ENCODE measurements around the gene TLR8. TPM values are rescaled to one million over a fixed set of nuclear protein-coding genes. Genes with fewer than 3 reads are reported as not detected.

TLR8 gene
- total RNA-seq, 1 donor from 2014 or later = not detected

- no peak within 1 kb of the TSS for H3K27ac ChIP-seq (ENCODE audit: low read depth, low read length)
- H3K9me3 Mint-ChIP-seq (ENCODE audit: unreplicated experiment) = no peaks in the 10 kb centered on the region
Measured at GRCh38 chrX:12866451-12867377, 39.7 kb upstream of the TLR8 start, which contains the start of gene TLR7. Gene TLR7 (plus strand): TSS chrX:12867072. CDS start chrX:12867579, 507 bp downstream.

DNA sequence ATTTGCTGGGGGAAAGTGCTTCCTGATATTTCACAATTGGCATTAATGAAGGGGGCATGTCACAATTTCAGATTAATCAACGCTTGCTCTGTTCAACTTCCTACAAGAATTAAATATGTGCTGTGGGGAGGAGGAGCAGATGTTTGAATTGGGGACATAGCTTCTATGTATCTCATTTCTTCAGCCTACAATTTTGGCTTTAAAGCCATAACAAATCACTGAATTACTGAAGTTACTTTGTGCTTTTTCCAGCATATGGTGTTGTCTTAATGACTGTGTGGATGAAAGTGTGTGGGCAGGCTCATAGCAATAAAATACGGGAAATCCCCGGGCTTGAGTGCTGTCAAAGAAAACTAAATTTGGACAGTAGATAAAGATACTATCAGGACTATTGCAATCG is 38.7 kb upstream of the TLR8 start:
- Mint-ChIP-seq H3K27ac (ENCODE audit: unreplicated experiment) (no peak overlapping the region), H3K9me3 (ENCODE audit: unreplicated experiment) (no peaks in the 10 kb centered on the region), H3K4me3 (ENCODE audit: unreplicated experiment) (no peak overlapping the region), H3K4me1 (ENCODE audit: low read depth, unreplicated experiment) (no peaks in the 10 kb centered on the region), H3K36me3 (ENCODE audit: low read depth, unreplicated experiment) (no peaks in the 10 kb centered on the region), H3K27me3 (ENCODE audit: low read depth, unreplicated experiment) (peaks cover 2% of the 10 kb centered on the region)
- Histone ChIP-seq H3K9me3 (ENCODE audit: insufficient read depth, low read depth, low read length) (no peaks in the 10 kb centered on the region), H2AFZ (ENCODE audit: low read depth, low read length) (no peak overlapping the region), H3K4me2 (ENCODE audit: low read length) (no peak overlapping the region), H3K36me3 (ENCODE audit: insufficient read depth, low read length) (no peaks in the 10 kb centered on the region), H3K79me2 (ENCODE audit: insufficient read depth, low read length) (no peaks in the 10 kb centered on the region), H3K27me3 (ENCODE audit: insufficient read depth, low read length) (no peaks in the 10 kb centered on the region), H3K27ac (ENCODE audit: low read depth, low read length) (no peak overlapping the region), H4K20me1 (ENCODE audit: insufficient read depth, low read length) (no peaks in the 10 kb centered on the region), H3K4me1 (ENCODE audit: insufficient read depth, low read length) (no peaks in the 10 kb centered on the region), H3K4me3 (ENCODE audit: insufficient read depth, low read depth, low read length) (no peak overlapping the region), H3K9ac (ENCODE audit: low read length) (no peak overlapping the region)
- DNase-seq (ENCODE audit: low read depth) (no peak), FAIRE-seq (no peak)
- no peak for TF ChIP-seq CTCF (IDR thresholded peaks at IDR 0.05; ENCODE audit: insufficient read depth, low read depth, low read length)
- TF ChIP-seq EZH2 (IDR thresholded peaks at IDR 0.05; ENCODE audit: insufficient read depth, low read length) = no peak

More at GRCh38 chrX:12866451-12867377, 39.7 kb upstream of the TLR8 start, which contains the start of gene TLR7:
- Histone ChIP-seq H2AFZ (ENCODE audit: low read depth, low read length) (no peak within 1 kb of the TSS), H4K20me1 (ENCODE audit: insufficient read depth, low read length) (no peaks in the 10 kb centered on the region), H3K9me3 (ENCODE audit: insufficient read depth, low read depth, low read length) (no peaks in the 10 kb centered on the region), H3K36me3 (ENCODE audit: insufficient read depth, low read length) (no peaks in the 10 kb centered on the region), H3K27me3 (ENCODE audit: insufficient read depth, low read length) (no peaks in the 10 kb centered on the region), H3K4me2 (ENCODE audit: low read length) (no peak within 1 kb of the TSS), H3K4me3 (ENCODE audit: insufficient read depth, low read depth, low read length) (no peak within 1 kb of the TSS), H3K79me2 (ENCODE audit: insufficient read depth, low read length) (no peaks in the 10 kb centered on the region), H3K9ac (ENCODE audit: low read length) (no peak within 1 kb of the TSS), H3K4me1 (ENCODE audit: insufficient read depth, low read length) (no peaks in the 10 kb centered on the region)
- DNase-seq (ENCODE audit: low read depth) (no peak), FAIRE-seq (peak; percentile 55)
- TF ChIP-seq EZH2 (IDR thresholded peaks at IDR 0.05; ENCODE audit: insufficient read depth, low read length) (no peak), CTCF (IDR thresholded peaks at IDR 0.05; ENCODE audit: insufficient read depth, low read depth, low read length) (no peak)
- Mint-ChIP-seq H3K27me3 (ENCODE audit: low read depth, unreplicated experiment) (no peaks in the 10 kb centered on the region), H3K4me3 (ENCODE audit: unreplicated experiment) (no peak within 1 kb of the TSS), H3K4me1 (ENCODE audit: low read depth, unreplicated experiment) (no peaks in the 10 kb centered on the region), H3K36me3 (ENCODE audit: low read depth, unreplicated experiment) (no peaks in the 10 kb centered on the region), H3K27ac (ENCODE audit: unreplicated experiment) (no peak within 1 kb of the TSS)

DNA sequence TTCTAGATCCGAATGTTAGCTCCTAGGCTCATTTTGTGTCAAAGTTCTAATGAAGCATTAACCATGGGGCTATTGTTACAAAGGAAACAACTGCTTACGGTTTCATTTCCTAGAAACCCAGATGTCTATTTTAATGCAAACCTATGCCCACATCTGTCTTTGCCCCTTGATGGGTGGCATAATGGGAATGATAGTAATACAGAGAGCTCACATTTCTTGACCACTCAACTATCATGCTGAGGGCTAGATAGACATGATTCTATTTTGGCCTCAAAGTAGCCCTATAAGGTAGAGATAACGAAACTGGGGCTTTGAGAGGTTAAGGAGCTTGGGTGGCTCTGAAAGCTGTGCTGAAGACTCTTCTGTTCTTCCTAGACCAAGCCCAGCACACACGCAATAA is 37.7 kb upstream of the TLR8 start:
- Mint-ChIP-seq H3K9me3 (ENCODE audit: unreplicated experiment) (no peaks in the 10 kb centered on the region), H3K4me3 (ENCODE audit: unreplicated experiment) (no peak overlapping the region), H3K27ac (ENCODE audit: unreplicated experiment) (no peak overlapping the region), H3K27me3 (ENCODE audit: low read depth, unreplicated experiment) (peaks cover 2% of the 10 kb centered on the region), H3K4me1 (ENCODE audit: low read depth, unreplicated experiment) (no peaks in the 10 kb centered on the region), H3K36me3 (ENCODE audit: low read depth, unreplicated experiment) (no peaks in the 10 kb centered on the region)
- H3K4me3 ChIP-seq (ENCODE audit: insufficient read depth, low read depth, low read length) = no peak overlapping the region
- FAIRE-seq (peak; percentile 97), DNase-seq (ENCODE audit: low read depth) (no peak)
- no peaks in the 10 kb centered on the region for H3K9me3 ChIP-seq (ENCODE audit: insufficient read depth, low read depth, low read length)
- no peaks in the 10 kb centered on the region for H3K4me1 ChIP-seq (ENCODE audit: insufficient read depth, low read length)
- no peak overlapping the region for H3K4me2 ChIP-seq (ENCODE audit: low read length)
- H3K27me3 ChIP-seq (ENCODE audit: insufficient read depth, low read length) = no peaks in the 10 kb centered on the region
- no peaks in the 10 kb centered on the region for H3K79me2 ChIP-seq (ENCODE audit: insufficient read depth, low read length)
- H3K36me3 ChIP-seq (ENCODE audit: insufficient read depth, low read length) = no peaks in the 10 kb centered on the region
- H3K27ac ChIP-seq (ENCODE audit: low read depth, low read length) = no peak overlapping the region
- no peak overlapping the region for H3K9ac ChIP-seq (ENCODE audit: low read length)
- TF ChIP-seq CTCF (IDR thresholded peaks at IDR 0.05; ENCODE audit: insufficient read depth, low read depth, low read length) (no peak), EZH2 (IDR thresholded peaks at IDR 0.05; ENCODE audit: insufficient read depth, low read length) (no peak)
- H4K20me1 ChIP-seq (ENCODE audit: insufficient read depth, low read length) = no peaks in the 10 kb centered on the region
- no peak overlapping the region for H2AFZ ChIP-seq (ENCODE audit: low read depth, low read length)

Measured in astrocyte (in vitro differentiated cells and primary cell).